Keratinocyte (primary cell): ENCODE results near the gene METTL27. TPM values are rescaled to one million over a fixed set of nuclear protein-coding genes. Genes with fewer than 3 reads are reported as not detected.
"Not testable (repeated sequence)": the region's sequence is repeated elsewhere in the genome, so short reads cannot be mapped to it uniquely, and the experiment has no call there.

Experiments
- DNase-seq: peaks from one replicate; pipeline ENCODE4 v3.0.0-alpha.2; 2011; ENCODE audit warnings: low read depth, missing footprints, low spot score
- FAIRE-seq: peaks from 2 replicates; lab custom pipeline; 2011; peaks lifted over from hg19 to GRCh38; lab: Jason Lieb, UNC
- H2AFZ ChIP-seq: 2 replicates; pipeline ENCODE4 v1.6.0; 2012; ENCODE audit warnings: low read length, control low read depth, inconsistent platforms; ENCODE audit not compliant: control insufficient read depth
- H3K27ac ChIP-seq: 2 replicates; pipeline ENCODE4 v1.5.1; 2011; ENCODE audit warnings: low read length; ENCODE audit not compliant: control insufficient read depth, insufficient read depth
- H3K27me3 ChIP-seq: 3 replicates; pipeline ENCODE4 v1.6.0; 2011; ENCODE audit warnings: low read length; ENCODE audit not compliant: control insufficient read depth, insufficient read depth; ENCODE audit errors: extremely low read depth
- H3K36me3 ChIP-seq, 2 experiments: 2 replicates in 1 of 2; 3 replicates in 1 of 2; pipeline ENCODE4 v1.5.1; 2011; ENCODE audit warnings: low read length in 2 of 2, mild to moderate bottlenecking in 1 of 2; ENCODE audit not compliant: control insufficient read depth in 2 of 2, insufficient read depth in 2 of 2; ENCODE audit errors: extremely low read depth in 1 of 2
- H3K4me1 ChIP-seq: 3 replicates; pipeline ENCODE4 v1.5.1; 2011; ENCODE audit warnings: low read length; ENCODE audit not compliant: control insufficient read depth, insufficient read depth; ENCODE audit errors: extremely low read depth
- H3K4me2 ChIP-seq: 3 replicates; pipeline ENCODE4 v1.6.0; 2011; ENCODE audit warnings: low read depth, low read length; ENCODE audit not compliant: control insufficient read depth, insufficient read depth; ENCODE audit errors: extremely low read depth
- H3K4me3 ChIP-seq, 3 experiments: fragments of 200-600 bp in 1 of 3; sonication (generic) in 1 of 3; 2 replicates in 2 of 3; 3 replicates in 1 of 3; pipeline ENCODE4 v1.5.1; 2011 to 2016; ENCODE audit warnings: low read length in 3 of 3, mild to moderate bottlenecking in 3 of 3, control low read depth in 2 of 3, inconsistent platforms in 1 of 3, low read depth in 1 of 3, mixed read lengths in 1 of 3, mixed run types in 1 of 3, moderate library complexity in 1 of 3; ENCODE audit not compliant: control insufficient read depth in 2 of 3, insufficient read depth in 2 of 3; ENCODE audit errors: extremely low read depth in 1 of 3
- H3K79me2 ChIP-seq: 2 replicates; pipeline ENCODE4 v1.6.0; 2012; ENCODE audit warnings: low read length; ENCODE audit not compliant: control insufficient read depth, insufficient read depth
- H3K9ac ChIP-seq: 3 replicates; pipeline ENCODE4 v1.6.0; 2011; ENCODE audit warnings: low read length; ENCODE audit not compliant: control insufficient read depth, insufficient read depth; ENCODE audit errors: extremely low read depth
- H3K9me1 ChIP-seq: 3 replicates; pipeline ENCODE4 v1.6.0; 2011; ENCODE audit warnings: low read length; ENCODE audit not compliant: control insufficient read depth, insufficient read depth; ENCODE audit errors: extremely low read depth
- H3K9me3 ChIP-seq: 2 replicates; pipeline ENCODE4 v1.5.1; 2012; ENCODE audit warnings: low read depth, low read length; ENCODE audit not compliant: control insufficient read depth
- H4K20me1 ChIP-seq: 3 replicates; pipeline ENCODE4 v1.6.0; 2011; ENCODE audit warnings: low read length; ENCODE audit not compliant: control insufficient read depth, insufficient read depth; ENCODE audit errors: extremely low read depth
- CTCF ChIP-seq, 3 experiments: IDR thresholded peaks in 1 of 3; conservative IDR thresholded peaks in 1 of 3; optimal IDR thresholded peaks in 1 of 3; 2 replicates in 2 of 3; 3 replicates in 1 of 3; pipeline versions ENCODE3 to v1.5.1; 2011; ENCODE audit warnings: low read length in 3 of 3, mild to moderate bottlenecking in 3 of 3, moderate library complexity in 2 of 3, control low read depth in 1 of 3, inconsistent platforms in 1 of 3; ENCODE audit not compliant: insufficient read depth in 2 of 3; ENCODE audit errors: extremely low read depth in 1 of 3
- EZH2 ChIP-seq: IDR thresholded peaks from one replicate; pipeline ENCODE4 v1.6.1; 2012; ENCODE audit warnings: inconsistent platforms, mild to moderate bottlenecking, low read length, moderate library complexity
- dilution Hi-C: fragments of 300-500 bp; cut with MboI; formaldehyde crosslinking; loops from one replicate; pipeline ENCODE4 v1.7.0; 2020; ENCODE audit warnings: low sequenced_read_pairs; ENCODE audit not compliant: extremely low pct_ligation_motif_present
- polyA plus RNA-seq, 5 experiments: library from polyadenylated mRNA; depleted of rRNA in 3 of 5; stranded (reverse) in 3 of 5; stranded (forward) in 1 of 5; unstranded in 1 of 5; fragments of >200 nt; gene quantifications; 1 replicate in 1 of 5; 2 replicates in 3 of 5; 3 replicates in 1 of 5; pipeline versions ENCODE4 v1.2.1 to v1.2.3, GENCODE V29; 2011 to 2012; ENCODE audit warnings: missing spikeins in 2 of 5, low read depth in 1 of 5, low replicate concordance in 1 of 5

METTL27 gene
- polyA plus RNA-seq, 1 donor (not counting 4 experiments of a cell fraction or from before 2014, with no cell fraction given): 0.90 TPM

- DNase-seq: no peak
- FAIRE-seq: no peak
- no peak for TF ChIP-seq CTCF (optimal IDR thresholded peaks at IDR 0.05 in 1 of 3, IDR thresholded peaks at IDR 0.05 in 1 of 3, conservative IDR thresholded peaks at IDR 0.05 in 1 of 3; ENCODE audit: extremely low read depth in 1 of 3, insufficient read depth in 2 of 3, low read length in 3 of 3)
- no peak for TF ChIP-seq EZH2
- no peaks in the 10 kb centered on the region for H3K36me3 ChIP-seq
- no peaks in the 10 kb centered on the region for H3K27me3 ChIP-seq
- H3K27ac ChIP-seq: peak overlapping the region; percentile 70
- peak overlapping the region; percentile 63 for H3K9ac ChIP-seq
- dilution Hi-C loops: no loop called here
- no peak overlapping the region for H2AFZ ChIP-seq
- no peaks in the 10 kb centered on the region for H3K9me3 ChIP-seq
- H3K79me2 ChIP-seq: no peaks in the 10 kb centered on the region
- no peak overlapping the region for H3K4me3 ChIP-seq
- H3K9me1 ChIP-seq: no peaks in the 10 kb centered on the region
- H3K4me1 ChIP-seq: peaks cover 22% of the 10 kb centered on the region
- H4K20me1 ChIP-seq: no peaks in the 10 kb centered on the region
- H3K4me2 ChIP-seq: peak overlapping the region; percentile 65
These were observed 19.1 kb downstream of the METTL27 start for GRCh38 chr7:73823257-73823656.

- H3K4me2 ChIP-seq: peak overlapping the region; percentile 65
- no peaks in the 10 kb centered on the region for H3K9me1 ChIP-seq
- peak overlapping the region in 1 of 3 experiments; percentile 37 for H3K4me3 ChIP-seq
- no peaks in the 10 kb centered on the region for H3K9me3 ChIP-seq
- no peaks in the 10 kb centered on the region for H3K36me3 ChIP-seq
- peak overlapping the region; percentile 56 for H2AFZ ChIP-seq
- FAIRE-seq: peak; percentile 80
- TF ChIP-seq CTCF (optimal IDR thresholded peaks at IDR 0.05 in 1 of 3, IDR thresholded peaks at IDR 0.05 in 1 of 3, conservative IDR thresholded peaks at IDR 0.05 in 1 of 3; ENCODE audit: extremely low read depth in 1 of 3, insufficient read depth in 2 of 3, low read length in 3 of 3) (no peak), EZH2 (no peak)
- H3K9ac ChIP-seq: peak overlapping the region; percentile 63
- no peaks in the 10 kb centered on the region for H3K27me3 ChIP-seq
- peak; percentile 97 for DNase-seq
- peak overlapping the region; percentile 70 for H3K27ac ChIP-seq
- H3K4me1 ChIP-seq: peaks cover 15% of the 10 kb centered on the region
- no peaks in the 10 kb centered on the region for H4K20me1 ChIP-seq
- no peaks in the 10 kb centered on the region for H3K79me2 ChIP-seq
- dilution Hi-C loops: no loop called here
These were observed 19.8 kb downstream of the METTL27 start for GRCh38 chr7:73822319-73823173.

GRCh38 chr7:73821597-73822285 is 20.6 kb downstream of the METTL27 start:
- H3K27me3 ChIP-seq, FAIRE-seq, H3K27ac ChIP-seq, H3K9me1 ChIP-seq, DNase-seq, H3K36me3 ChIP-seq, dilution Hi-C loops, H3K9ac ChIP-seq, H4K20me1 ChIP-seq, H2AFZ ChIP-seq, H3K4me2 ChIP-seq, H3K4me3 ChIP-seq, H3K79me2 ChIP-seq, H3K9me3 ChIP-seq: not testable (repeated sequence)
- peaks cover 13% of the 10 kb centered on the region for H3K4me1 ChIP-seq
